ENCODE measurements around the gene SLC31A2.

The SLC31A2 gene

DNA sequence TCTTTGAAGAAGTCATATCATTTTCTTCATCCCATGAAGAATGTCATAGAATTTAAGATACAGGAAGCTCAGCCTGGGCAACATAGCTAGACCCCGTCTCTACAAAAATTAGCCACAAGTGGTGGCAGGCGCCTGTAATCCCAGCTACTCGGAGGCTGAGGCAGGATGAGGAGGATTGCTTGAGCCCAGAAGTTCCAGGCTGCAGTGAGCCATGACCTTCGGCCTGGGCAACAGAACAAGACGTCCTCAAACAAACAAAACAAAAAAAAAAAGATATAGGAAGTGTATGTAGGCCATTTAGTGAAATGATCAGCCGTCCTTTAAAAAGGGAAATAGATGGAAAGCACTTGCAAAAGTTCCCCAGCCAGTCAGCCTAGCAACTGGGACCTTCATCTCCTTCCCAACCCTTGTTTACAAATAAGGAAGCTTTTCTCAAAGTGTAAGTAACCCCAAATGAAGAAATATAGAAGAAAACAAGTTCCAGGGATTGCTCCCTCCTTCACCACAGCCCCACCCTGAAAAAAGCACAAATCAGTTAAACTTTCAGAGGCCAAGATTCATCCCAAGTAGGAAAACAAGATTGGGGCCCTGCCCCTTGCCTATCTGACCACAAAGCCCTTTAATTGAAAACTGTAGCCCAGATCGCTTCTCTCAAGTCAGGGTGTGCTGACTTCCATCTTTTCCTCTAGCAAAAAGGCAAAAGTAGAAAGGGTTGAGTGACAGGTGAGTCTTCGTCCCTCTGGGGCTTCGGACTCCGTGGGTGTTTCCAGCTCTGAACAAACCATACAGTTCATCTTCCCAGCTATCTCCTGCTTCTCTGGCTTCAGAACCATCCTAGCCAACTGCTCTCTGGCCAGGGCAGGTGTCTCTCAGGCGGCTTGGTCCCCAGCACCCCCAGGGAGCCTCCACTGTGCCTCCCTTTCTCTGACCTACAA is 1.2 kb downstream of the SLC31A2 start:
- DNase-seq = no peak

DNA sequence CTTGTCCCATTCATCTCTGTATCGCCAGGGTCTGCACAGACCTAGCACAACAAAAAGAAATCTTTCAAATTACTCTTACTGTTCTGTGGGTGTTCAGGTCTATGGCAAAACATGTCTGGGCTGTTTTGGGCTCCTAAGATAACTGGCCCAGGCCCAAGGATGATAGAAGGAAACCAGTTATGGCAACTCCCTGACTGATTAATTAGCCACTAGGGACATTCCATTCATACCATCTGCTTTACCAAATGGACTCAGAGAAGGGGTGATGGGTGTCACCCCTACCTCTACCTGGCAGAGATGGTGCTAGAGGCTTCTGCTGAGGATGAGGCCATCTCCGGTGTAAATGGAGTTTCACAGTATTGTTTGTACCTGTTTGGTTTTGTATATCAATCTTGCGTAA is 1.9 kb downstream of the SLC31A2 start:
- DNase-seq = peak; percentile 34

DNA sequence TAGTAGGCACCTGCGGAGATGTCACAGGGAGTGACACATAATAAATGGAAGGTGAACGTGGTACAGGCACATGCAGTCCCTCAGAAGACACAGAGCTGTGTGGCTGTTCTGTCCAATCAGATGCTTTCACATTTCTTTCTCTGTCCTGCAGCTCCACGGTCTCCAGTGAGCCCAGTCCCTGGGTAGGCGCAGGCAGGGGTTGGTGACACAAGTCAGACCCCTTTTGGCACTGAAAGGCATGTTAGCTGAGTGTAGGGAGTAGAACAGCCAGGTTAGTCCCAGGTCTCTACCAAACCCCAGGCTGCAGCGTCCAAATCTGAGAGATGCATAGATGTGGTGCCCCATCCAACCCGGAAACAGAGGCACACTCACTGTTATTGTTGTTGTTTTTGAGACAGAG is 2.8 kb downstream of the SLC31A2 start:
- DNase-seq = no peak

DNA sequence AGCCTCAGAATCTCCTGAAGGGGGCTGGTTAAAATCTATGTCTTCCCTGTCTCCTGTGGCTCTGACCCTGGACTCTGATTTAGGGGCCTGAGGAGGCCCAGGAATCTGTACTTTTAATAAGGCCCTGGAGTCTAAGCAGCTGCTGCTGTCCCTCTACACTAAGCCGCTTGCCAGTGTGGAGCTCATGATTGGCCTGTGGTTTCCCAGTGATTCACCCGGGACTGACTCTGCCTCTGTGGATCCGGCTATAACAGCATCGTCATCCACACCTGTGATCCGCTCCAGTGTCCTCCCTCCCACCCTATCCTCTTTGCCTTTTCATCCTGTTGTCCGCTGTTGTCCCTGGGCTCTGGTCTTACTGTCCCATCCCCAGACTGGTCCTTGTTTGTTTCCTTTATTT is 3.7 kb downstream of the SLC31A2 start:
- peak; percentile 55 for DNase-seq

DNA sequence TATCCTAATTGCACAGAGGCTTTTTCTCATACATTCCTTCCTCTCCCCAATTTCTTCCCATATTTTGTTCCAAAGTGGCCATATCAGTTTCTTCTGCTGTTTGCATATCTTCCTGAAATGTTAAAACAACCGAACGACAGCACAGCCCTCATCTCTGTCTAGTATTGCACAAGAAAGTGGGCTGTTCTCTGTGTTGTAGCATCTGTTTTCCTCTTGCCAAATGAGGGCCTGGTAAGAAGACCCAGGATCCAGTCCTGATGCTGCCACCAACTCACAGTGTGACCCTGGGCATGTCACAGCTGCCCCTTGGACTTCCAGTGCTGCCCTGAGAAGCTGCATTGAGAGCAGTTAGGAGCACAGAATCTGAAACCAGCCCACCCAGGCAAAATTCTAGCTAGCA is 4.1 kb downstream of the SLC31A2 start:
- DNase-seq = no peak

DNA sequence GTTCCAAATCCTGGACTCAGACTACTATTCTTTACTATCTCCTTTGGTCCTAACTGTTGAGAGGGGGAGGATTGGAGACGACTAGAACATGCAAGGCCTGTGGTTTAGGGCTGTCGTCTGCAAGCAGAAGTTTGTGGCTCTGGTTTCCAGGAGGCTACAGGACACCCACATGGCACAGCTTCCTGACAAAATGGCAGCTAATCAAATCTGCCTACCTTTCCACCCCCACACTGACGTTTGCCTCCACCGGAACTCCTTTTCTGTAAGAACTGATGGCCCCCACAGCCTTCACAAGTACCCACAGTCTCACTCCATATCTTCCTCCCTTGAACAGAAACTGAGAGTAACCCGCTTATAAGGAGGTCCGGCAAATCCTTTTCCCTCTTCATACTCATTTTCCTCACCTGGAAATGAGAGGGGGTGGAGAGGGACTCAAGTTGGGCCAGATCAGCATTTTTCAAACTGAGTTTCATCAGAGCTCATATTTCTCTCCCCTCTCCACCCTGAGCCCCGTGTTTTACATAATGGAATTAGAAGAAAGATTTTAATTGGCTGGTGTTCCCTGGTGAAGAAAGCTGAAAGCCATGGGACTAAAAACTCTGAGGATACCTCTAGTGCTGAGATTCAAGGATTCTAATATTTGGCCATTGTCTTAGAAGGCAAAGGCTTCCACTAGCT is 5.2 kb downstream of the SLC31A2 start:
- DNase-seq = no peak

DNA sequence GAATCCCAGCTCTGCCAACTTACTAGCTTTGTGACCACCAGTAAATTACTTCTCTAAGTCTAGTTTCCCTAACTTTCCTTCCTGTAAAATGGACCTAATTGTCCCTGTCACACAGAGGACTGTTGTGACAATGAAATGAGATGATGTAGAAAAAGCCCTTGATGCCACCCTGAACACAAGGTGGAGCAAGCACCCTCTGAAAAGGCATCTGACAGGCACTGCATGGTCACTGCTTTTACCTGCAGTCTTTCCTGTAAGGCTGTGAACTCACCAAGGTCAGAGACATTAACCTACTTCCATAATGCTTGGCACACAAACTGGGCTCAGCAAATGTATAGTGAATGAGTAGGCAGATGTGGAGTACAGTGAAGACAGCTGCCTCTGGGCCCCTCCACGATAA is 6.1 kb downstream of the SLC31A2 start:
- no peak for DNase-seq

DNA sequence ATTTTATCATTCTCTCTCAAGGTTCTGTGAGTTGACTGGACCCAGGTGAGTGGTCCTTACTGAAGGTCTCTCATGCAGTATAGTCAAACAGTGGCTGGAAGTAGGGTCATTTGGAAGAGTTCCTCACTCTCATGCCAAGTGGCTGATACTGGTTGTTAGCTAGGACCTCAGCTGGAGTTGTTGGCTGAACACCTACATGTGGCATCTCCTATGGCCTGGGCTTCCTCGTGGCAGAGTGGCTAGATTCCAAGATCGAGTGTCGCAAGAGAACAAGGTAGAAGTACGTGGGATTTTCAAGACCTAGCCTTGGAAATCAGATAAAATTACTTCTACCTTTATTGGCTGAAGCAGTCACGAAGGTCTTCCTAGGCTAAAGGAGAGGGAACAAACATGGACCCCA is 7.6 kb downstream of the SLC31A2 start:
- no peak for DNase-seq

DNA sequence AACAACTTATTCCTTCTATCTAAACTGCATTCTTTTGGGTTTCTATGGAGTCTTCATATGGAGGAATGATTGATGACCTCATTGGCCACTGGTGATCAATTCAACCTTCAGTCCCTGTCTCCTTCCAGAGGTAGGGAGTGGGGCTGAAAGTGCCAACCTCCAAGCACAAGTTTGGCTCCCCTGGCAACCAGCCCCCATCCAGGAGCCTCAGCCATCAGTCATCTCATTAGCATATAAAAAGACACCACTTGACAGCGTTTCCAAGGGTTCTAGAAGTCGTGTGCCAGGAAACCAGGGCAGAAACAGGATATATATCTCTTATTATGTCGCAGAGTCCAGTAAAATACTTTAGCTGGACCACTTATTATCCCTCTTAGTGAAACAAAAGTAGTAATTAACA is 9.8 kb downstream of the SLC31A2 start:
- no peak for DNase-seq

DNA sequence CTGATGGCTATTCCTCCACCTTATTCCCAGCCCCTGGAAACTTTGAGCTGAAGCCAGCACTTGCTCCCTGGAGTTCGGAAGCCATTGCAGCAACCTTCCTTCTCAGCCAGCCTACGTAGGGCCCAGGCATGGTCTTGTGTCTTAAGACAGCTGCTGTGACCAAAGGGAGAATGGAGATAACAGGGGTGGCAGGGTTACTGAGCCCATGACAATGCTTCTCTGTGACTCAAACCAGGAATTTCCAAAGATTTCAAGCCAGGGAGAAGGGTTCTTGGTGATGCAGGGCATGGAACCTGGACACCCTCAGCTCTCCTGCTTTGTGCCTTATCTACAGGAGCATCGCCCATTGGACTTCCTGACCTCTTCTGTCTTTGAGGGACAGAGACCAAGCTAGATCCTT is 12.2 kb downstream of the SLC31A2 start:
- DNase-seq = no peak

DNA sequence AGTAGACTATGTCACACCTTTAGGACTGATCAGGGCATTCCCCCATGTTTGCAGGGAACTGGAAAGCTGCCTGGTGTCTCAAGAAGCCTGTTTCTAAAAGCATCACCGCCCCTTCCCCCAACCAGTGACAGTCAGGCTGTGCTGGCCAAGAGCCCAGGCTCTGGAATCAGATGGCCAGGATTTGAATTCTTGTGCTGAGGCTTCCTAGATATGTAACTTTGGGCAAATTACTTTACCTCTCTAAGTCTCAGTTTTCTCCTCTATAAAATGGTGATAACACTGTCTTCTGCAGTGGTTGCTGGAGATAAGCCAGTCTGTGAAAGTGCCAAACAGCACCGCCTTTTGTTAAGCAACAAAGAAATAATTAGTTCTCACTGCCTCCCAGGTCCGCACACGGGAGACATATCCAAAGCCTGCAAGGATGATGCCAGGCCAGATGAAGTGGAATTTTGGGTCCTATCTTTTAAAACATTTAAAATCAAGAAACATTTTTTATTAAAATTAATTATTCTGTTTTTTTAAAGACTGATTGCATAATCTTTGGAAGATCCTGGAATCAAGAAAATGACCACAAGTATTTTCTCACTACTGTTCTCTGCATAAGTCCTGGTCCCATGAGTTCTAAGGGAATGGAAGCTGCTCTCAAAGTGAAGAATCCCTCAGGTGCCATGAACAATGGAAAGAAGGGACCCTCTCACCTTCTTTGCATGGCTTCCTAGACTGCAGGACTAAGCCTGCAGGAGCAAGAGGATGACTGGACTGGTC is 13.9 kb downstream of the SLC31A2 start:
- DNase-seq = peak; percentile 65

DNA sequence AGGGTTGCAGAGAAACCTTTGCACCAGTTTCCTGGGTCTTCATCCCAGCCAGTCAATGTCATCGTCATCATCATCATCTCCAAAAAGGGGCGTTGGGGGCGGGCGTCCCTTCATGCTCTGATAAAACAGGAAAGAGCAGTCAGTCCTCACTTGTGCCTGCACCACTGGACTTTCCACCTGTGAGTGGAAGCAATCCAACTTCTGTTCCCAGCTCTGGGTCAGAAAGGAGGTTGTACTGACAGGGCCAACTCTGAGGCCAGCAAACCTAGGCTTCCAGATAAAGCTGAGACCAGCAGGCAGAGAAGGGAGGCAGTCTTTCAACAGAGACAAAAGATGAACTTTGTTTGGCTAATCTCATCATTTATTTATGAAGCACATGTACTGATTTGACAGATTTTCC is 15.2 kb downstream of the SLC31A2 start:
- DNase-seq = no peak

DNA sequence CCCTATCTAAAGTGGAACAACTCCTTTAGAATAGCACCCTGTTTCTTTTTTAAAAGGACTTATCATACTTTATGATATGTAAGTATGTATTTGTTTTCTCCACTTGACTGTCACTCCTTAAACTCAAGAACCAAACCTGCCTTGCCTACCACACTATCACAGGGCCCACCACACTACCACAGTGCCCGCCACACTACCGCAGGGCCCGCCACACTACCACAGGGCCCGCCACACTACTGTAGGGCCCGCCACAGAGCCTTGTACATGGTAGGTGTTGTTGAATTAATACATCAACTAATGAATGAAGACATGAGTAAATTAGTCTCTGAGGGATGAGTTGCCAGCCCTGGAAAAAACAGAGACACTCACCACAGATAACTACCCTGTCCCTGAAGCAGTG is 18.0 kb downstream of the SLC31A2 start:
- no peak for DNase-seq

DNA sequence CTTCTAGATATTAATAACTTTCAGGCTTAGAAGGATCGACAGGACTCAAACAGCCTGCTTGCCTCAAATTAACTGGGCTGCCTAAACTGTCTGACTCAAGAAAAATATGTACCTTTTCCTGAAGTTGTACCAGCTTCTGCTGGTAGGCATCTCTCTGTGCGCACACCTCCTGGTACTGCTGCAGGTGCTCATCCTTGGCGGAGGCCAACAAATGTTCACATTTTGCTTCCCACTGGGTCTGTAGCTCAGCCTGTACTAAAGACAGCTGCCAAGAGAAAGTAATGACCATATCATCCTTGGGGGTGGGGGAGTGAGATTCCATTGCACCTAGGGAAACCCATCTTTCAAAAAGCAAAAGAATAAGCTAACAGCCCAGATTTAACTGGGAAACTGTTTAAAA is 22.5 kb downstream of the SLC31A2 start:
- DNase-seq = no peak

DNA sequence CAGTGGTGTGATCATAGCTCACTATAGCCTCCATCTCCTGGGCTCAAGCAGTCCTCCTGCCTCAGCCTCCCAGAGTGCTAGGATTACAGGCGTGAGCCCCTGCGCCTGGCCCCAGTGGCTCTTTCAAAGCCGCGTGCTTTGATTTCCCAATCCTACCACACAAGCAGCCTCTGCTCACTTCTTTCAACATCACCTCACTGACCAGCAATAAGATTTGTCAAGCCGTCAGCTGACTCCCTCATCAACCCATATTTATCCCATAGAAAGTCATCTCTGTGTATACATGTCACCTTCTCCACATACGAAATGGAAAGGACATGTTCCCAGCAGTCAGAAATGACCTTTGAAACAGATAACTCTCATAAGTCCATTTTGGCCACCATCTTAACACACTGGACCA is 26.0 kb downstream of the SLC31A2 start:
- no peak for DNase-seq

DNA sequence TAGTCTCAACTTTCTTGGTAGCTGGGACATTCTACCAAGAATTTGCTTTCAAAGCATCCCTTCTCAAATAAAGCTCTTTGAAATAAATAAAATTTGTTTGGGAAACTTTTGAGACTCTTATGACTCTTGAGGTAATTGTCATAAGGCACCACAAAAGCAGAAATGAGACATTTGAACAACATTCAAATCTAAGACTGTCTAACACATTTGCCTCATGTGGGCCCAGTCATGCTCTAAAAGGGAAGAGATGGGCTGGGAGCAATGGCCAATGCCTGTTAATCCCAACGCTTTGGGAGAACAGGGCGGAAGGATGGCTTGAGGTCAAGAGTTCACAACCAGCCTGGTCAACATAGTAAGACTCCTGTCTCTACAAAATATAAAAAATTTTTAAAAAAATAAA is 26.4 kb downstream of the SLC31A2 start:
- no peak for DNase-seq

DNA sequence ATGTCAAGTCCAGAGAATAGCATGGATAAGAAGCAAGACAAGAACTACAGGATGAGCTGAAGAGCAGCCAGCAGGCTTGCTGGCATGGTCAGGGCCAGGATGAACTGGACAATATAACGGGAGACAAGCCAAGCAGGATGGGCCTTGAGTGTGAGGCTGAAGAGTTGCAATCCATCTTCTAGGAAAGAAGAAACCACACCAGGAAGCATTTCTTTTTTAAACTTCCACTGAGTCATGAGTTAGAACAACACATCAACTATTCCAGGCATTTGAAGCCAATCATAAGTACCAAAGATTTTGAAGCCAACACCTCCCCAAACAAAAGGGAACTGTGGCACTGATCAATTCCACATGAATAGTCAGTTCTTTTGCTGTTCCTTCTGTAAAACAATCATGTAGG is 27.3 kb downstream of the SLC31A2 start:
- peak; percentile 33 for DNase-seq

DNA sequence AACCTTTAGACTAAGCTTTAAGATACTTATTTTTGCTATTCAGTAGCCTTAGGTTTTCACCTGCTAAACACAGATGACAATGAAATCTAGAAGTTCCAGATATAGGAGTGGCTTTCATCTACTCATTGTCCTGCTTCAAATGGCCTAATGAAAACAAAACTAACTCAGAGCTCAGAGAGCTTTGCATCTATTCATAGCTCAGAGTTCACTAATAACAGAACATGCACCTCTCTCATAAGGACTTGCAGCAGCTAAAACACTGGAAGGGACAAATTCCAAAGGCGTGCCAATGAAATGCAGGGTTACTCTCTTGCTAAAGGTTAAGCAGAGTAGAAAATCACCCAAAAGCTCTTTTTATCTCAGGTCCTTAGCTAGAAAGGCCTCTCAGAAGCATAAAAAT is 29.0 kb downstream of the SLC31A2 start:
- DNase-seq = no peak

DNA sequence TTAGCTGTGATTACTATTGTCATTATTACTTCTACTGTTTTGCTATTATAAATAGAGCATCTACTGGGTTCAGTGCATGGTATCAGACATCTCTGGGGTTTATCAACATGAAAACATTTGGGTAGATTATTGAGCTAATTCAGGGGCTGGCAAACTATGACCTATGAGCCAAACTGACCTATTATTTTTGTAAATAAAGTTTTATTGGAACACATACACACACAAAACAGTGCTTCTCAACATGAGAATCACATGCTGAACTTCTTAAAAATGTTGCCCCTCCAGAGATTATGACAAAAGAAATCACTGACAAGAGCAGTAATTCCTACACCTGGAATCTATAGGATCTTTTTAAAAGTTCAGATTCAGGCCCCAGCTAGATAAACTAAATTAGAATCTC is 30.4 kb downstream of the SLC31A2 start:
- DNase-seq = no peak

DNA sequence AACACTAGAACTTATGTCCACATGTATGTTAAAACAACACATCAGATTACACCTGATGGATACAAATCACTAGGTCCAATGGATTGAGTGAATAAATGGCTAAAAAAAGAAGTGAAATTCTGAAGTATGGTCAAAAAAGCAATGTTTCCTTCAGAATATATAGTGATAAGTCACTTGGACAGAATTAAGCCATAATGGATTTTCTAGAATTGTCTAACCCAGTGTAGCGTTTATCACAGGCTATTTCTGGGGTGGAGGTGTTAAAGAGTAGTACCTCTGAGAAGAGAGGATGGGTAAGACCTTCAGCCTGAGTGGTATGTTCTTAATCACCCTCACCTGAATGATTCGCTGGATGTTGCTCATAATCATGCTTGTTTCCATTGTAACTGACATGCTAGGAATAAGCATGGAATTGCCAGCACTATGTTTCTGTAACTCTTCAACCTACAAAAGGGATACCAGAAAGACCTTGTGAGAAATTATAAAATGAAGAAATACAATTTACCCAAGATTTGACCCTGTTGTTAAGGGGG is 33.2 kb downstream of the SLC31A2 start:
- DNase-seq = no peak

DNA sequence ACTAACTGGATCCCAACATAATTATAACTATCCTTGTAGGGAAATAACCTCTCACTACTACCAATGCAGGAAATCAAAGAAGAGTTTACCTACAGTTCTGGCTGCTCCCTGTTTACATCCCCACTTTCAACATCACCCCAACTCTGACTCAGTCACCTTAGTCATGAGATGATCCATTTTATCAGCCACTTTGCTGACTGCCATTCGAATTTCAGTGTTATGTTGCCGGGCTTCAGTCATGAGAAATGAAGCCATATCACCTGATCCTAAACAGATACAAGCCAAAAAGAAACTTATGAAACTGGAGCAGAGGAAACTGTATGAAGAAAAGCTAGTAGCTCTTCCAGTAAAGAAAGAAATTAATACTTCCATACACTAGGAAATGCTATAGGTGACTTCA is 33.7 kb downstream of the SLC31A2 start:
- DNase-seq = no peak

DNA sequence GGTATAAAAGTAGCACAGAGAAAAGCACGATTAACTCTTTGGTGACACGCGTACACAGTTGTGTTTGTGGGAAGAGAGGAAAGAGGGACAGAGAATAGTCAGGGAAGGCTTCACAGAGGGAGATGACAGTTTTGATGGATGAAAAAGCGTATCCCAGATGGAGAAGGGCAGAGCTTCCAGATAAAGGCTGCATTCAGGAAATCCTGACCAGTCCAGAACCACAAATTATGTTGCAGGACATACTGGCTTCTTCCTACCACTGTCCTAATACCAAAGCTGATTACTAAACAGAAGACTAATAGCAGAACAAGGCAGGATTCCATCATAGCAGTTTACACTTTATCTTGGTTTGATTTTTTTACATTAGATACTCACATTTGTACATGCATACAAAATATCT is 34.5 kb downstream of the SLC31A2 start:
- DNase-seq = no peak

DNA sequence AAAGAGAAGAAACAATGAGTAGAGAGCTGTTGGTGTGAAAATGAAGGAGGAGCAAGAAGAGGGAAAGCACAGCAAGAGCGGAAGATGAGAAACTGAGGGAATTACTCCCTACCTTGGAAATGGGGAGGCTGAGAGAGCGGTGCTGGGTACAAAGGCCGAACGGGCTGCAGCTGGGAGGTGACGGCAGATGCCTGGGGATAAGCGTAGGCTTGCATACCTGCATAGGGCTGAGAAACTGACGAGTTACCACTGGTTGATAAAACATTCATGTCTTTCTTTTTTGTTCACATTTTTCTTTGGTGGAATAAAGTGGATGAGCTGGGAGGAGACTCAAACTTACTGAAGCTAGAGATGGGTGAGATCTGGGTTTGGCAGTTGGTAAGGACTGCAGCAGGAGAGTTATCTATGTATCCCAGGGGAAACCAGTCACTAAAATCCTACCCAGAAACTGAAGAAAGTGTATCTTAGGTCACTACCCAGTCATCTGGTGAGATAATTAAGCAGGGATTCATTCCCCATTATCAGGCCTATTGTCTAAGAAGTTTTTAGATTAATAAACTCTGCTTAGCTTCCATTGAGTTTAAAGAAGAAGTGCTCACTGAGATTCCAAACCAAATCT is 35.4 kb downstream of the SLC31A2 start:
- no peak for DNase-seq
